NCI-H1417 treated with DMSO at 0.1 percent for 48 hours (cell line): ENCODE data around the gene LCN6.
A peak's percentile ranks its signal among the peaks of the same experiment; 100 is the strongest.
"Not testable (repeated sequence)": the region's sequence is repeated elsewhere in the genome, so short reads cannot be mapped to it uniquely, and the experiment has no call there.

Experiments used
- DNase-seq: peaks from one replicate; lab custom pipeline; 2025; lab: John Stamatoyannopoulos, UW

Gene LCN6

GRCh38 chr9:136709454-136710109, 38.7 kb downstream of the LCN6 start:
- no peak for DNase-seq

GRCh38 chr9:136707849-136708517, 40.3 kb downstream of the LCN6 start:
- DNase-seq: no peak

- no peak for DNase-seq
Measured at GRCh38 chr9:136707011-136707410, 41.3 kb downstream of the LCN6 start.

- no peak for DNase-seq
Measured at GRCh38 chr9:136705564-136705963, 42.8 kb downstream of the LCN6 start.

- DNase-seq: not testable (repeated sequence)
Measured at GRCh38 chr9:136704741-136705140, 43.6 kb downstream of the LCN6 start.

- DNase-seq: no peak
Measured at GRCh38 chr9:136703276-136703860, 45.0 kb downstream of the LCN6 start.

- no peak for DNase-seq
Measured at GRCh38 chr9:136701668-136702053, 46.7 kb downstream of the LCN6 start.

- DNase-seq: no peak
Measured at GRCh38 chr9:136700959-136701667, 47.2 kb downstream of the LCN6 start.

- DNase-seq: no peak
Measured at GRCh38 chr9:136700304-136700703, 48.0 kb downstream of the LCN6 start.

- no peak for DNase-seq
Measured at GRCh38 chr9:136698635-136699246, 49.6 kb downstream of the LCN6 start.

- DNase-seq: no peak
Measured at GRCh38 chr9:136697821-136698526, 50.4 kb downstream of the LCN6 start.

- no peak for DNase-seq
Measured at GRCh38 chr9:136697146-136697820, 51.0 kb downstream of the LCN6 start.

- no peak for DNase-seq
Measured at GRCh38 chr9:136696502-136696901, 51.8 kb downstream of the LCN6 start.

GRCh38 chr9:136695955-136696354, 52.4 kb downstream of the LCN6 start:
- no peak for DNase-seq

- peak; percentile 79 for DNase-seq
Measured at GRCh38 chr9:136695435-136695895, 52.9 kb downstream of the LCN6 start.

- no peak for DNase-seq
Measured at GRCh38 chr9:136694872-136695247, 53.5 kb downstream of the LCN6 start.

- no peak for DNase-seq
Measured at GRCh38 chr9:136694163-136694871, 54.0 kb downstream of the LCN6 start.
